Neuronal stem cell (in vitro differentiated cells): ENCODE measurements around the gene PIH1D2. TPM values are rescaled to one million over a fixed set of nuclear protein-coding genes. Genes with fewer than 3 reads are reported as not detected.
A peak's percentile ranks its signal among the peaks of the same experiment; 100 is the strongest.

Experiments
- DNase-seq: peaks from one replicate; pipeline ENCODE4 v3.0.0-alpha.2; 2013; ENCODE audit warnings: low spot score
- H2AFZ ChIP-seq: one replicate; pipeline ENCODE4 v1.6.1; 2013; ENCODE audit warnings: mild to moderate bottlenecking, low read length, inconsistent platforms
- H2AK5ac ChIP-seq: 2 replicates; pipeline ENCODE4 v1.6.1; 2013; ENCODE audit warnings: low read depth, mild to moderate bottlenecking, inconsistent platforms, low read length, moderate library complexity, mixed read lengths
- H2BK120ac ChIP-seq: 2 replicates; pipeline ENCODE4 v1.6.1; 2013; ENCODE audit warnings: low read depth, mild to moderate bottlenecking, inconsistent platforms, low read length, moderate library complexity, mixed read lengths
- H2BK12ac ChIP-seq: one replicate; pipeline ENCODE4 v1.6.1; 2013; ENCODE audit warnings: low read length, inconsistent platforms
- H2BK15ac ChIP-seq: 2 replicates; pipeline ENCODE4 v1.6.1; 2013; ENCODE audit warnings: mild to moderate bottlenecking, low read length, inconsistent platforms, mixed read lengths
- H2BK5ac ChIP-seq: one replicate; pipeline ENCODE4 v1.6.1; 2013; ENCODE audit warnings: inconsistent platforms, mild to moderate bottlenecking, low read length, moderate library complexity
- H3K14ac ChIP-seq: one replicate; pipeline ENCODE4 v1.6.1; 2013; ENCODE audit warnings: low read length, inconsistent platforms
- H3K18ac ChIP-seq: 2 replicates; pipeline ENCODE4 v1.6.1; 2013; ENCODE audit warnings: low read length, inconsistent platforms
- H3K23ac ChIP-seq: 2 replicates; pipeline ENCODE4 v1.6.1; 2013; ENCODE audit warnings: low read depth, mild to moderate bottlenecking, mixed read lengths, low read length, inconsistent platforms; ENCODE audit not compliant: poor library complexity
- H3K27ac ChIP-seq: replicated peaks from 3 replicates; pipeline ENCODE4 v1.5.1; 2013; ENCODE audit warnings: low read length, inconsistent platforms
- H3K27me3 ChIP-seq, 3 experiments: 2 replicates each; pipeline ENCODE4 v1.6.1; 2013; ENCODE audit warnings: low read length in 3 of 3, mild to moderate bottlenecking in 2 of 3, inconsistent platforms in 1 of 3, low read depth in 1 of 3, mixed read lengths in 1 of 3, moderate library complexity in 1 of 3; ENCODE audit not compliant: control insufficient read depth in 3 of 3, insufficient read depth in 3 of 3
- H3K36me3 ChIP-seq, 2 donors: replicated peaks in 1 of 2; 2 replicates each; pipeline ENCODE4 v1.6.1; 2013; ENCODE audit warnings: low read length in 2 of 2; ENCODE audit not compliant: control insufficient read depth in 2 of 2, insufficient read depth in 2 of 2
- H3K4ac ChIP-seq: 2 replicates; pipeline ENCODE4 v1.6.1; 2013; ENCODE audit warnings: inconsistent platforms, mild to moderate bottlenecking, low read length, moderate library complexity
- H3K4me1 ChIP-seq, 2 donors: 1 replicate in 1 of 2; 2 replicates in 1 of 2; pipeline ENCODE4 v1.6.1; 2013; ENCODE audit warnings: low read length in 2 of 2, low read depth in 1 of 2; ENCODE audit not compliant: control insufficient read depth in 2 of 2, insufficient read depth in 1 of 2
- H3K4me2 ChIP-seq: one replicate; pipeline ENCODE4 v1.6.1; 2013; ENCODE audit warnings: mild to moderate bottlenecking, low read length, inconsistent platforms; ENCODE audit not compliant: insufficient read depth, poor library complexity, severe bottlenecking
- H3K4me3 ChIP-seq, 2 donors: 2 replicates each; pipeline ENCODE4 v1.5.1; 2013; ENCODE audit warnings: low read length in 2 of 2, mild to moderate bottlenecking in 2 of 2, inconsistent platforms in 1 of 2, moderate library complexity in 1 of 2
- H3K79me1 ChIP-seq: one replicate; pipeline ENCODE4 v1.6.1; 2013; ENCODE audit warnings: low read depth, mild to moderate bottlenecking, inconsistent platforms, low read length, moderate library complexity
- H3K9ac ChIP-seq: one replicate; pipeline ENCODE4 v1.6.1; 2013; ENCODE audit warnings: mild to moderate bottlenecking, low read depth, low read length, inconsistent platforms; ENCODE audit not compliant: poor library complexity
- H3K9me3 ChIP-seq, 2 donors: replicated peaks in 1 of 2; 2 replicates each; pipeline versions ENCODE3 to v1.6.1; 2013; ENCODE audit warnings: low read length in 2 of 2, mild to moderate bottlenecking in 2 of 2, inconsistent platforms in 1 of 2, low read depth in 1 of 2, mixed read lengths in 1 of 2, moderate library complexity in 1 of 2; ENCODE audit not compliant: control insufficient read depth in 2 of 2, insufficient read depth in 1 of 2
- H4K8ac ChIP-seq: one replicate; pipeline ENCODE4 v1.6.1; 2013; ENCODE audit warnings: low read depth, mild to moderate bottlenecking, inconsistent platforms, low read length, moderate library complexity
- H4K91ac ChIP-seq: one replicate; pipeline ENCODE4 v1.6.1; 2013; ENCODE audit warnings: low read length, low read depth, mild to moderate bottlenecking, inconsistent platforms; ENCODE audit not compliant: poor library complexity
- WGBS, 2 donors: extraction: QIAGEN DNeasy Blood & Tissue Kit; methylation state at CpG; one replicate each; pipeline ENCODE4 v1.1.7; 2013; ENCODE audit warnings: missing lambda C conversion rate in 2 of 2, mixed read lengths in 1 of 2; ENCODE audit not compliant: insufficient read length in 2 of 2, insufficient replicate concordance in 1 of 2; ENCODE audit errors: extremely low coverage in 2 of 2; 5-methylcytosine and 5-hydroxymethylcytosine counted together
- polyA plus RNA-seq, 2 experiments: library from polyadenylated mRNA; stranded (reverse); fragments of 200-250 nt; gene quantifications; one replicate each; pipeline ENCODE4 v1.2.3, GENCODE V29; 2013

The PIH1D2 gene
- polyA plus RNA-seq (2013, experiment 1 of 2): 3.0 TPM
- 3.2 TPM for polyA plus RNA-seq (2013, experiment 2 of 2)

GRCh38 chr11:112073941-112074811 lies at the start of gene PIH1D2, which contains the start of gene NKAPD1:
Gene PIH1D2 (minus strand): TSS chr11:112074017. CDS start chr11:112073174, 843 bp downstream.
Gene NKAPD1 (plus strand): TSS chr11:112074299. CDS start chr11:112075575, 1,276 bp downstream.
- peak within 1 kb of the TSS; percentile 14 for H2AK5ac ChIP-seq
- peak within 1 kb of the TSS; percentile 97 for H3K27ac ChIP-seq
- H3K14ac ChIP-seq: no peak within 1 kb of the TSS
- DNase-seq: peak; percentile 86
- no peak within 1 kb of the TSS for H4K8ac ChIP-seq
- peaks cover 5% of the 10 kb centered on the region for H3K79me1 ChIP-seq
- H2BK12ac ChIP-seq: no peak within 1 kb of the TSS
- WGBS, 2 donors: no CpG with 5 or more reads among the region's 43 CpGs
- peak within 1 kb of the TSS; percentile 98 for H3K18ac ChIP-seq
- no peak within 1 kb of the TSS for H3K23ac ChIP-seq
- peaks cover 5 to 38% of the 10 kb centered on the region in 2 donors for H3K36me3 ChIP-seq
- H3K27me3 ChIP-seq: no peaks in the 10 kb centered on the region
- no peak within 1 kb of the TSS for H2BK15ac ChIP-seq
- peak within 1 kb of the TSS; percentile 77 for H3K4me2 ChIP-seq
- no peak within 1 kb of the TSS for H3K4ac ChIP-seq
- peak within 1 kb of the TSS; percentile 84 for H2BK5ac ChIP-seq
- no peaks in the 10 kb centered on the region for H3K9me3 ChIP-seq
- H3K9ac ChIP-seq: peak within 1 kb of the TSS; percentile 91
- H3K4me3 ChIP-seq: peak within 1 kb of the TSS; percentile 88 to 89
- H3K4me1 ChIP-seq: no peaks in the 10 kb centered on the region
- no peak within 1 kb of the TSS for H2BK120ac ChIP-seq
- no peak within 1 kb of the TSS for H4K91ac ChIP-seq
- peak within 1 kb of the TSS; percentile 96 for H2AFZ ChIP-seq

- Histone ChIP-seq H4K8ac (no peak overlapping the region), H3K4me1 (no peaks in the 10 kb centered on the region), H2BK15ac (no peak overlapping the region), H3K27ac (no peak overlapping the region), H3K4ac (no peak overlapping the region), H3K36me3 (no peaks in the 10 kb centered on the region), H3K79me1 (no peaks in the 10 kb centered on the region), H3K27me3 (no peaks in the 10 kb centered on the region), H3K18ac (no peak overlapping the region), H3K23ac (no peak overlapping the region), H3K4me2 (no peak overlapping the region), H2AFZ (no peak overlapping the region), H2BK120ac (no peak overlapping the region), H2AK5ac (no peak overlapping the region), H3K14ac (no peak overlapping the region), H3K9me3 (no peaks in the 10 kb centered on the region), H2BK5ac (no peak overlapping the region), H2BK12ac (no peak overlapping the region), H3K4me3 (no peak overlapping the region), H4K91ac (no peak overlapping the region), H3K9ac (no peak overlapping the region)
- no CpG with 5 or more reads among the region's 4 CpGs for WGBS, 2 donors
- no peak for DNase-seq
Measured at GRCh38 chr11:112123129-112123528, 49.3 kb upstream of the PIH1D2 start.

- Histone ChIP-seq H2BK120ac (no peak overlapping the region), H3K27me3 (no peaks in the 10 kb centered on the region), H3K23ac (no peak overlapping the region), H3K4me2 (no peak overlapping the region), H3K9me3 (no peaks in the 10 kb centered on the region), H3K14ac (no peak overlapping the region), H3K36me3 (no peaks in the 10 kb centered on the region), H2AK5ac (no peak overlapping the region), H3K4me1 (no peaks in the 10 kb centered on the region), H3K9ac (no peak overlapping the region), H2BK12ac (no peak overlapping the region), H4K91ac (no peak overlapping the region), H3K4me3 (no peak overlapping the region), H3K27ac (no peak overlapping the region), H2BK5ac (no peak overlapping the region), H3K4ac (no peak overlapping the region), H2AFZ (no peak overlapping the region), H4K8ac (no peak overlapping the region), H2BK15ac (no peak overlapping the region), H3K18ac (no peak overlapping the region), H3K79me1 (no peaks in the 10 kb centered on the region)
- WGBS, 2 donors: no CpG with 5 or more reads among the region's 5 CpGs
- no peak for DNase-seq
Measured at GRCh38 chr11:112121981-112122615, 48.3 kb upstream of the PIH1D2 start.

- Histone ChIP-seq H3K27ac (no peak overlapping the region), H4K91ac (no peak overlapping the region), H2AFZ (no peak overlapping the region), H4K8ac (no peak overlapping the region), H3K4ac (no peak overlapping the region), H2AK5ac (no peak overlapping the region), H2BK12ac (no peak overlapping the region), H3K36me3 (no peaks in the 10 kb centered on the region), H3K9ac (no peak overlapping the region), H2BK15ac (no peak overlapping the region), H3K23ac (no peak overlapping the region), H3K4me2 (no peak overlapping the region), H3K18ac (no peak overlapping the region), H2BK5ac (no peak overlapping the region), H2BK120ac (no peak overlapping the region), H3K14ac (no peak overlapping the region), H3K4me3 (no peak overlapping the region), H3K9me3 (no peaks in the 10 kb centered on the region), H3K27me3 (no peaks in the 10 kb centered on the region), H3K79me1 (no peaks in the 10 kb centered on the region), H3K4me1 (no peaks in the 10 kb centered on the region)
- no peak for DNase-seq
- no CpG with 5 or more reads among the region's 2 CpGs for WGBS, 2 donors
Measured at GRCh38 chr11:112118176-112118575, 44.4 kb upstream of the PIH1D2 start.
